ENCODE measurements around the gene CCNG2.

The CCNG2 gene

DNA sequence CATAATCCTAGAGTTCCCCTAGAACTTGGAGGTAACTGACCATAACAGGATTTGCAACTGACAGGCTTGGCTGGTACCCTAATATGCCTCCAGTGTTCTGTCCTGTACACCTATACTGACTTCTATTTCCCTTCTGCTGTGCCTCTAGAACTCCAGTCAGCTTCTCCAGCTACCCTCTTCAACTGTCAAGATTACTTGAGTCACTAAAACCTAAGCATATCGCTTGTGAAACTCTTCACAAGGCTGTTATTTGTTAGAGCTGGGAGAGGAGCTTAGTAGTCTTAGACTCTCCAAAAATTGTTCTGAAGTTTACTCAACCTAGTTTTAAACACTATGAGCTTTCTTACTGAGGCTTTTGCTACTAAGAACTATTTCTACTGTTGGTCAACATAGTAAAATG, 52.0 kb downstream of the CCNG2 start:
- DNase-seq: no peak

GRCh38 chr4:77209936-77210335, 52.9 kb downstream of the CCNG2 start:
- no peak for DNase-seq

DNA sequence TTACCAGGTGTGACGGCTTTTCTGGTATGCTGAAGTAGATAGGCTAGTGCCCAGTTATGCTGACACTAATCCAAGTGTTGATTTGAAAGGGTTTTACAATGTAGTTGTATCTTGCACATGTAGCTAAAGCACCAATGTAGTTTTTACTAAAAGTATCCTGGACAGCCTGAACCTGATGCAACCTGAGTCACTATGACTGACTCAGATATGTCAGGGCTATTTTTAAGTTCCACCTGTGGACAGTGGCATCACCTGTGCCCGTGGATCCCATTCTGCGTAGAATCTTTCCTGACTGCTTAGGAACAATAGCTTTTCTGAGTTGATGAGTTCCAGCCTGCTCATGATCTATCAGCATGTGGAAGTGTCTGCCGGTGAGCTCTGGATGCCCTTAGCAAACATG, 58.1 kb downstream of the CCNG2 start:
- no peak for DNase-seq

DNA sequence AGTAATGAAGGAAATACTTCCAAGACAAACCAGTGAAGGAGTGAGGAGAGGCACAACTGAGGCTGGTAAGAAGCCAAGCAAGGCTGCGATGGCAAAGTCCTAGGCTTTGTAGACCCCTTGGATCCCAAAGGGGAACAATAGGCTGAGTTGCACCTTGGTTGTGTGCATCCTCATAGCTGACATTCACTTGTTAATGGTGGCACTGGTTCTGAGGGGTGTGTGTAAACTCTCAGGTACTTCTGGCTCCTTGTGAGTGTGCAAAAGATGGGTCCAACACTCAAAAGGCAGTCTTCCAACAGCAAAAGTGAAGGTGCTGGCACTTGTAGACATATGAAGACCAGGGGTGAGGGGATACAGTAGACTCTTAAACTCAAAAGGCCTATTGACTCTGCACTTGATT, 60.5 kb downstream of the CCNG2 start:
- no peak for DNase-seq

- DNase-seq: no peak
Observed at GRCh38 chr4:77219266-77219665, 62.3 kb downstream of the CCNG2 start.
